Measurements from ENCODE around the gene OGFOD1. TPM values are rescaled to one million over a fixed set of nuclear protein-coding genes. Genes with fewer than 3 reads are reported as not detected.

The OGFOD1 gene
- polyA plus RNA-seq, 1 donor (not counting 4 experiments of a cell fraction or from before 2014, with no cell fraction given) = 70.5 TPM

GRCh38 chr16:56438038-56438437 is 13.3 kb upstream of the OGFOD1 start:
- no peak overlapping the region for H2AFZ ChIP-seq (ENCODE audit: control insufficient read depth, low read length)
- no peak overlapping the region for H3K27ac ChIP-seq (ENCODE audit: control insufficient read depth, insufficient read depth, low read length)
- no peaks in the 10 kb centered on the region for H3K27me3 ChIP-seq (ENCODE audit: control insufficient read depth, extremely low read depth, insufficient read depth, low read length)
- H3K36me3 ChIP-seq (ENCODE audit: control insufficient read depth in 2 of 2, extremely low read depth in 1 of 2, insufficient read depth in 2 of 2, low read length in 2 of 2) = peaks cover 12 to 22% of the 10 kb centered on the region in 2 experiments
- no peak overlapping the region for H3K9ac ChIP-seq (ENCODE audit: control insufficient read depth, extremely low read depth, insufficient read depth, low read length)
- no peak overlapping the region for H3K4me3 ChIP-seq (ENCODE audit: control insufficient read depth in 2 of 3, extremely low read depth in 1 of 3, insufficient read depth in 2 of 3, low read depth in 1 of 3, low read length in 3 of 3)
- no peak for FAIRE-seq
- no peak for DNase-seq (ENCODE audit: low read depth, low spot score)
- H4K20me1 ChIP-seq (ENCODE audit: control insufficient read depth, extremely low read depth, insufficient read depth, low read length) = no peaks in the 10 kb centered on the region
- dilution Hi-C loops (cut with MboI; ENCODE audit: extremely low pct_ligation_motif_present, low sequenced_read_pairs) = no loop called here
- H3K9me3 ChIP-seq (ENCODE audit: control insufficient read depth, low read depth, low read length) = no peaks in the 10 kb centered on the region
- no peaks in the 10 kb centered on the region for H3K79me2 ChIP-seq (ENCODE audit: control insufficient read depth, insufficient read depth, low read length)
- H3K4me1 ChIP-seq (ENCODE audit: control insufficient read depth, extremely low read depth, insufficient read depth, low read length) = no peaks in the 10 kb centered on the region
- no peaks in the 10 kb centered on the region for H3K9me1 ChIP-seq (ENCODE audit: control insufficient read depth, extremely low read depth, insufficient read depth, low read length)
- H3K4me2 ChIP-seq (ENCODE audit: control insufficient read depth, extremely low read depth, insufficient read depth, low read depth, low read length) = no peak overlapping the region
- TF ChIP-seq EZH2 (IDR thresholded peaks at IDR 0.05; ENCODE audit: low read length) (no peak), CTCF (optimal IDR thresholded peaks at IDR 0.05 in 1 of 3, IDR thresholded peaks at IDR 0.05 in 1 of 3, conservative IDR thresholded peaks at IDR 0.05 in 1 of 3; ENCODE audit: extremely low read depth in 1 of 3, insufficient read depth in 2 of 3, low read length in 3 of 3) (no peak)

GRCh38 chr16:56447286-56447685 is 4.1 kb upstream of the OGFOD1 start:
- Histone ChIP-seq H3K9me1 (ENCODE audit: control insufficient read depth, extremely low read depth, insufficient read depth, low read length) (no peaks in the 10 kb centered on the region), H3K4me2 (ENCODE audit: control insufficient read depth, extremely low read depth, insufficient read depth, low read depth, low read length) (no peak overlapping the region), H4K20me1 (ENCODE audit: control insufficient read depth, extremely low read depth, insufficient read depth, low read length) (no peaks in the 10 kb centered on the region), H3K36me3 (ENCODE audit: control insufficient read depth in 2 of 2, extremely low read depth in 1 of 2, insufficient read depth in 2 of 2, low read length in 2 of 2) (peaks cover 3 to 21% of the 10 kb centered on the region in 2 experiments), H3K4me3 (ENCODE audit: control insufficient read depth in 2 of 3, extremely low read depth in 1 of 3, insufficient read depth in 2 of 3, low read depth in 1 of 3, low read length in 3 of 3) (no peak overlapping the region), H3K9me3 (ENCODE audit: control insufficient read depth, low read depth, low read length) (no peaks in the 10 kb centered on the region), H3K79me2 (ENCODE audit: control insufficient read depth, insufficient read depth, low read length) (peaks cover 61% of the 10 kb centered on the region), H2AFZ (ENCODE audit: control insufficient read depth, low read length) (no peak overlapping the region), H3K4me1 (ENCODE audit: control insufficient read depth, extremely low read depth, insufficient read depth, low read length) (peaks cover 21% of the 10 kb centered on the region), H3K27ac (ENCODE audit: control insufficient read depth, insufficient read depth, low read length) (no peak overlapping the region), H3K9ac (ENCODE audit: control insufficient read depth, extremely low read depth, insufficient read depth, low read length) (no peak overlapping the region), H3K27me3 (ENCODE audit: control insufficient read depth, extremely low read depth, insufficient read depth, low read length) (no peaks in the 10 kb centered on the region)
- dilution Hi-C loops (cut with MboI; ENCODE audit: extremely low pct_ligation_motif_present, low sequenced_read_pairs) = no loop called here
- no peak for DNase-seq (ENCODE audit: low read depth, low spot score)
- no peak for TF ChIP-seq EZH2 (IDR thresholded peaks at IDR 0.05; ENCODE audit: low read length)
- TF ChIP-seq CTCF (optimal IDR thresholded peaks at IDR 0.05 in 1 of 3, IDR thresholded peaks at IDR 0.05 in 1 of 3, conservative IDR thresholded peaks at IDR 0.05 in 1 of 3; ENCODE audit: extremely low read depth in 1 of 3, insufficient read depth in 2 of 3, low read length in 3 of 3) = no peak
- no peak for FAIRE-seq
